Skin of body (tissue), 2 donors: Measurements from ENCODE around the gene ZNF277. TPM values are rescaled to one million over a fixed set of nuclear protein-coding genes. Genes with fewer than 3 reads are reported as not detected.

Source experiments
- DNase-seq: peaks from one replicate; lab custom pipeline; 2025; lab: John Stamatoyannopoulos, UW
- total RNA-seq: library from RNA; depleted of rRNA; stranded (reverse); fragments of >200 nt; gene quantifications from one replicate; pipeline ENCODE4 v1.2.3, GENCODE V29; 2014

The ZNF277 gene
- total RNA-seq, 1 donor from 2014 or later: 31.7 TPM

GRCh38 chr7:112252141-112252540, 45.6 kb downstream of the ZNF277 start:
- no peak for DNase-seq

- DNase-seq: no peak
These were observed 46.2 kb downstream of the ZNF277 start for GRCh38 chr7:112252691-112253090.

- DNase-seq: no peak
These were observed 47.7 kb downstream of the ZNF277 start for GRCh38 chr7:112254156-112254555.

GRCh38 chr7:112254709-112255387, 48.4 kb downstream of the ZNF277 start:
- no peak for DNase-seq

GRCh38 chr7:112255388-112255720, 48.9 kb downstream of the ZNF277 start:
- no peak for DNase-seq

- no peak for DNase-seq
These were observed 50.6 kb downstream of the ZNF277 start for GRCh38 chr7:112257073-112257472.

GRCh38 chr7:112260911-112261310, 54.4 kb downstream of the ZNF277 start:
- DNase-seq: no peak

- DNase-seq: no peak
These were observed 55.5 kb downstream of the ZNF277 start for GRCh38 chr7:112262036-112262435.

- no peak for DNase-seq
These were observed 56.5 kb downstream of the ZNF277 start for GRCh38 chr7:112262855-112263487.

GRCh38 chr7:112263519-112263918, 57.0 kb downstream of the ZNF277 start:
- no peak for DNase-seq

- DNase-seq: no peak
These were observed 59.6 kb downstream of the ZNF277 start for GRCh38 chr7:112266141-112266540.

- DNase-seq: no peak
These were observed 60.2 kb downstream of the ZNF277 start for GRCh38 chr7:112266595-112267270.

- no peak for DNase-seq
These were observed 61.6 kb downstream of the ZNF277 start for GRCh38 chr7:112267944-112268691.

GRCh38 chr7:112271162-112271561, 64.7 kb downstream of the ZNF277 start:
- DNase-seq: no peak

- no peak for DNase-seq
These were observed 66.5 kb downstream of the ZNF277 start for GRCh38 chr7:112272921-112273561.

GRCh38 chr7:112279042-112279441, 72.5 kb downstream of the ZNF277 start:
- no peak for DNase-seq

GRCh38 chr7:112280267-112280666, 73.8 kb downstream of the ZNF277 start:
- no peak for DNase-seq

GRCh38 chr7:112282476-112283188, 76.1 kb downstream of the ZNF277 start:
- DNase-seq: no peak

GRCh38 chr7:112283382-112283910, 77.0 kb downstream of the ZNF277 start:
- no peak for DNase-seq

GRCh38 chr7:112286250-112287086, 80.0 kb downstream of the ZNF277 start:
- peak; percentile 42 for DNase-seq
